SK-N-SH (cell line): ENCODE data around the gene RPL28. TPM values are rescaled to one million over a fixed set of nuclear protein-coding genes. Genes with fewer than 3 reads are reported as not detected.

Experiments used
- CTCF ChIA-PET: fragments of 300-600, 350-600 bp; formaldehyde crosslinking; extraction: SDS; loops from one replicate; lab custom pipeline; 2021; lab: Yijun Ruan, JAX
- POLR2A ChIA-PET: fragments of 350-600 bp; sonication (Branson Sonifier 250); formaldehyde crosslinking; extraction: SDS; loops from one replicate; lab custom pipeline; 2020; ENCODE audit warnings: antibody characterized with exemption, inconsistent platforms; lab: Yijun Ruan, JAX
- DNase-seq: peaks from one replicate; pipeline ENCODE4 v3.0.0; 2012
- H2AFZ ChIP-seq: fragments of 200-600 bp; sonication (generic); 2 replicates; pipeline ENCODE4 v1.8.1; 2016; ENCODE audit warnings: antibody characterized with exemption, mild to moderate bottlenecking, low read depth
- H3F3A ChIP-seq: fragments of 200-600 bp; sonication (generic); replicated peaks from 2 replicates; pipeline ENCODE3; 2016; ENCODE audit warnings: antibody characterized with exemption, mild to moderate bottlenecking; ENCODE audit not compliant: insufficient read depth
- H3K27ac ChIP-seq, 2 experiments: fragments of 200-500 bp in 1 of 2; fragments of 200-600 bp in 1 of 2; sonication (Bioruptor generic) in 1 of 2; sonication (generic), shearing (Covaris generic) in 1 of 2; 2 replicates each; pipeline versions ENCODE4 v1.5.1 to v1.6.1; 2014 to 2016; ENCODE audit warnings: low read depth in 2 of 2, inconsistent platforms in 1 of 2, low read length in 1 of 2, mild to moderate bottlenecking in 1 of 2, mixed read lengths in 1 of 2
- H3K27me3 ChIP-seq: fragments of 200-600 bp; sonication (generic), shearing (Covaris generic); 2 replicates; pipeline ENCODE4 v1.6.1; 2016; ENCODE audit warnings: mixed run types; ENCODE audit not compliant: insufficient read depth
- H3K36me3 ChIP-seq, 2 experiments: fragments of 200-500 bp in 1 of 2; fragments of 200-600 bp in 1 of 2; sonication (Bioruptor generic) in 1 of 2; sonication (generic) in 1 of 2; replicated peaks in 1 of 2; 2 replicates each; pipeline versions ENCODE3 to v1.5.1; 2014 to 2016; ENCODE audit warnings: low read length in 1 of 2, mild to moderate bottlenecking in 1 of 2; ENCODE audit not compliant: insufficient read depth in 2 of 2, control insufficient read depth in 1 of 2
- H3K4me1 ChIP-seq, 2 experiments: fragments of 200-500 bp in 1 of 2; fragments of 200-600 bp in 1 of 2; sonication (Bioruptor generic) in 1 of 2; sonication (generic), shearing (Covaris generic) in 1 of 2; 2 replicates each; pipeline versions ENCODE4 v1.5.1 to v1.6.1; 2014 to 2016; ENCODE audit warnings: low read depth in 1 of 2, low read length in 1 of 2, mixed run types in 1 of 2; ENCODE audit not compliant: insufficient read depth in 2 of 2, control insufficient read depth in 1 of 2
- H3K4me2 ChIP-seq: fragments of 200-600 bp; sonication (generic), shearing (Covaris generic); 2 replicates; pipeline ENCODE4 v1.6.1; 2017; ENCODE audit warnings: mixed run types
- H3K4me3 ChIP-seq, 2 experiments: fragments of 200-500 bp in 1 of 2; fragments of 200-600 bp in 1 of 2; sonication (Bioruptor generic) in 1 of 2; sonication (generic), shearing (Covaris generic) in 1 of 2; 2 replicates each; pipeline versions ENCODE4 v1.5.1 to v1.8.1; 2014 to 2016; ENCODE audit warnings: low read depth in 2 of 2, inconsistent platforms in 1 of 2, low read length in 1 of 2, mild to moderate bottlenecking in 1 of 2, mixed read lengths in 1 of 2, moderate library complexity in 1 of 2
- H3K79me2 ChIP-seq: fragments of 200-600 bp; sonication (generic); 2 replicates; pipeline ENCODE4 v1.8.1; 2017; ENCODE audit warnings: mild to moderate bottlenecking; ENCODE audit not compliant: insufficient read depth
- H3K9ac ChIP-seq: fragments of 200-600 bp; sonication (generic); 2 replicates; pipeline ENCODE4 v1.6.1; 2017; ENCODE audit warnings: mixed run types
- H3K9me2 ChIP-seq: fragments of 200-600 bp; sonication (generic); 2 replicates; pipeline ENCODE4 v1.6.1; 2017; ENCODE audit warnings: mixed run types
- H3K9me3 ChIP-seq: fragments of 200-600 bp; sonication (generic); 2 replicates; pipeline ENCODE4 v1.6.1; 2017; ENCODE audit warnings: mixed run types, mild to moderate bottlenecking, moderate library complexity
- H4K20me1 ChIP-seq: fragments of 200-600 bp; sonication (generic); 2 replicates; pipeline ENCODE4 v1.6.1; 2017; ENCODE audit warnings: mild to moderate bottlenecking, mixed run types; ENCODE audit not compliant: insufficient read depth
- FOXJ3 ChIP-seq: sonication (generic); formaldehyde crosslinking; IDR thresholded peaks from 2 replicates; pipeline ENCODE4 v1.5.1; 2020; ENCODE audit warnings: mild to moderate bottlenecking, missing genetic modification reagents
- FOXM1 ChIP-seq: IDR thresholded peaks from 2 replicates; pipeline ENCODE4 v1.4.0; 2012; ENCODE audit warnings: low read depth, mild to moderate bottlenecking
- GABPA ChIP-seq: IDR thresholded peaks from 2 replicates; pipeline ENCODE4 v1.4.0; 2012; ENCODE audit warnings: low read depth, mild to moderate bottlenecking
- NFIC ChIP-seq: IDR thresholded peaks from 2 replicates; pipeline ENCODE4 v1.4.0; 2012; ENCODE audit warnings: borderline replicate concordance
- RAD21 ChIP-seq: IDR thresholded peaks from 2 replicates; pipeline ENCODE4 v1.6.1; 2012; ENCODE audit warnings: mild to moderate bottlenecking, low read length
- RFX5 ChIP-seq: IDR thresholded peaks from 2 replicates; pipeline ENCODE4 v1.6.1; 2012; ENCODE audit warnings: mild to moderate bottlenecking, improper control_type of control experiment, low read length
- TAF1 ChIP-seq: IDR thresholded peaks from 2 replicates; pipeline ENCODE4 v1.6.1; 2012; ENCODE audit warnings: low read depth, mild to moderate bottlenecking, low read length, moderate library complexity, borderline replicate concordance
- TCF12 ChIP-seq: IDR thresholded peaks from 2 replicates; pipeline ENCODE4 v1.4.0; 2012
- YY1 ChIP-seq: IDR thresholded peaks from 2 replicates; pipeline ENCODE4 v1.4.0; 2012; ENCODE audit warnings: low read depth, mild to moderate bottlenecking
- WGBS: methylation state at CpG from one replicate; pipeline ENCODE4 v1.1.6; 2017; ENCODE audit warnings: low lambda C conversion rate; 5-methylcytosine and 5-hydroxymethylcytosine counted together
- polyA plus RNA-seq, 3 experiments: library from polyadenylated mRNA; depleted of rRNA; stranded (reverse); fragments of >200 nt; gene quantifications; 2 replicates each; pipeline ENCODE4 v1.2.3, GENCODE V29; 2012
- TF ChIP-seq, protein P1 (sequence below): IDR thresholded peaks from 2 replicates; pipeline ENCODE4 v1.4.0; 2012; ENCODE audit warnings: low read depth
- TF ChIP-seq, protein P2 (sequence below): IDR thresholded peaks from 2 replicates; pipeline ENCODE4 v1.4.0; 2012; ENCODE audit warnings: low read depth, borderline replicate concordance
- TF ChIP-seq, protein P3 (sequence below): IDR thresholded peaks from 2 replicates; pipeline ENCODE4 v1.6.1; 2012; ENCODE audit warnings: mild to moderate bottlenecking, low read depth, low read length, moderate library complexity
- TF ChIP-seq, protein P4 (sequence below): IDR thresholded peaks from 2 replicates; pipeline ENCODE4; 2012
- TF ChIP-seq, protein P5 (sequence below): fragments of 150-350 bp; IDR thresholded peaks from 2 replicates; pipeline ENCODE4 v1.6.1; 2017; ENCODE audit warnings: antibody characterized with exemption, low read length, low read depth, borderline replicate concordance
- TF ChIP-seq, protein P6 (sequence below): fragments of 150-350 bp; IDR thresholded peaks from 2 replicates; pipeline ENCODE4 v1.6.1; 2016; ENCODE audit warnings: mild to moderate bottlenecking, low read depth, low read length

The RPL28 gene
- polyA plus RNA-seq, 1 of the 3 experiments (the other 2 are of a cell fraction), result 2,368 TPM

DNA sequence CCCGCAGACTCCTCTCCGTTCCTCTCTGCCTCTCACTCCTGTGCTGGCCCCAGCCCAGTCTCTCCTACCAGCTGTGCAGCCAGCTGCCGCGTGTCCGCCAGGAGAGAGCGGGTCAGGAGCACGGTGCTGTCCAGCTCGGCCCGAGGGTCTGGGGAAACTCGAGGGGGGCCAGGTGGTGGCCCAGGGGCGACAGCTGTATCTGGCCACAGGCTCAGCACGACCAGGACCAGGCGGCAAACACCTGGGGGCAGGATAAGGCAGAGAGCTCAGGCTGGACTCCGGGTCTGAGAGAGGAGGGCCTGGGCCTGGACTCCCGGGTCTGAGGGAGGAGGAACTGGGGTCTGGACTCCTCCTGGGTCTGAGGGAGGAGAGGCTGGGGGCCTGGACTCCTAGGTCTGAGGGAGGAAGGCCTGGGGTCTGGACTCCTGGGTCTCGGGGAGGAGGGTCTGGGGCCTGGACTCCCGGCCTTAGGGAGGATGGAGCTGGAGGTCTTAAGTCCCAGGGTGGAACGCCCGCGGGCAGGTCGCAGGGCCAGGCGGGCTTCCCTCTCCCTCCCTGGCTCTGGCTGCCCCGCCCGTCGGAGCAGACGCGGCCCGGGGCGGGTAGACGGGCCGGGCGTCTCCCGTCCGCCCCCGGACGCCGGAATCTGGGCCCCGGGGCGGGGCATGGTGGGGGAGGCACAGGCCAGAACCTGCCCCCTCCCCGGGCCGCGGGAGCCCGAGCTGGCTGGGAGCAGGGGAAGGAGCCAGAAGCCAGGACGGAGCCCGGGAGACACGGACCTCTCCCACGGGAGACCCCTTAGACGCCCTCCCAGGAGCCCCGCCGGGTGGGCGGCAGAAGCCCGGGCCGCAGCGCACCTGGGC is 16.8 kb upstream of the RPL28 start:
- H3K79me2 ChIP-seq, result peaks cover 14% of the 10 kb centered on the region
- H3K4me2 ChIP-seq, result peak overlapping the region; percentile 76
- POLR2A ChIA-PET, result interaction anchor here (0.7 to 2.8 kb wide), 3 partner anchors 14 to 39 kb away, joined by 3 to 14 read pairs (median 4); partner anchors contain the start of genes TMEM238 and UBE2S
- no peaks in the 10 kb centered on the region for H3K9me3 ChIP-seq
- peaks cover 0 to 4% of the 10 kb centered on the region in 2 experiments for H3K36me3 ChIP-seq
- CTCF ChIA-PET, result interaction anchor here (1.1 to 2.5 kb wide), 6 partner anchors 15 to 282 kb away, joined by 3 to 10 read pairs (median 6); partner anchors contain the start of genes KMT5C and TMEM238
- no peaks in the 10 kb centered on the region for H3K9me2 ChIP-seq
- H3K9ac ChIP-seq, result peak overlapping the region; percentile 63
- H3F3A ChIP-seq, result peaks cover 29% of the 10 kb centered on the region
- H3K4me3 ChIP-seq, result peak overlapping the region; percentile 45 to 58
- peak overlapping the region; percentile 63; the same call in 1 of the 2 replicates for H2AFZ ChIP-seq
- TF ChIP-seq FOXJ3 (CRISPR knock-in tag) (no peak), TAF1 (no peak), RAD21 (no peak), GABPA (no peak), YY1 (no peak), NFIC (no peak), FOXM1 (no peak), TCF12 (no peak), RFX5 (no peak)
- TF ChIP-seq, protein P1, sequence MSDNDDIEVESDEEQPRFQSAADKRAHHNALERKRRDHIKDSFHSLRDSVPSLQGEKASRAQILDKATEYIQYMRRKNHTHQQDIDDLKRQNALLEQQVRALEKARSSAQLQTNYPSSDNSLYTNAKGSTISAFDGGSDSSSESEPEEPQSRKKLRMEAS, result no peak
- TF ChIP-seq, protein P2, sequence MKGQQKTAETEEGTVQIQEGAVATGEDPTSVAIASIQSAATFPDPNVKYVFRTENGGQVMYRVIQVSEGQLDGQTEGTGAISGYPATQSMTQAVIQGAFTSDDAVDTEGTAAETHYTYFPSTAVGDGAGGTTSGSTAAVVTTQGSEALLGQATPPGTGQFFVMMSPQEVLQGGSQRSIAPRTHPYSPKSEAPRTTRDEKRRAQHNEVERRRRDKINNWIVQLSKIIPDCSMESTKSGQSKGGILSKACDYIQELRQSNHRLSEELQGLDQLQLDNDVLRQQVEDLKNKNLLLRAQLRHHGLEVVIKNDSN, result no peak
- TF ChIP-seq, protein P3, sequence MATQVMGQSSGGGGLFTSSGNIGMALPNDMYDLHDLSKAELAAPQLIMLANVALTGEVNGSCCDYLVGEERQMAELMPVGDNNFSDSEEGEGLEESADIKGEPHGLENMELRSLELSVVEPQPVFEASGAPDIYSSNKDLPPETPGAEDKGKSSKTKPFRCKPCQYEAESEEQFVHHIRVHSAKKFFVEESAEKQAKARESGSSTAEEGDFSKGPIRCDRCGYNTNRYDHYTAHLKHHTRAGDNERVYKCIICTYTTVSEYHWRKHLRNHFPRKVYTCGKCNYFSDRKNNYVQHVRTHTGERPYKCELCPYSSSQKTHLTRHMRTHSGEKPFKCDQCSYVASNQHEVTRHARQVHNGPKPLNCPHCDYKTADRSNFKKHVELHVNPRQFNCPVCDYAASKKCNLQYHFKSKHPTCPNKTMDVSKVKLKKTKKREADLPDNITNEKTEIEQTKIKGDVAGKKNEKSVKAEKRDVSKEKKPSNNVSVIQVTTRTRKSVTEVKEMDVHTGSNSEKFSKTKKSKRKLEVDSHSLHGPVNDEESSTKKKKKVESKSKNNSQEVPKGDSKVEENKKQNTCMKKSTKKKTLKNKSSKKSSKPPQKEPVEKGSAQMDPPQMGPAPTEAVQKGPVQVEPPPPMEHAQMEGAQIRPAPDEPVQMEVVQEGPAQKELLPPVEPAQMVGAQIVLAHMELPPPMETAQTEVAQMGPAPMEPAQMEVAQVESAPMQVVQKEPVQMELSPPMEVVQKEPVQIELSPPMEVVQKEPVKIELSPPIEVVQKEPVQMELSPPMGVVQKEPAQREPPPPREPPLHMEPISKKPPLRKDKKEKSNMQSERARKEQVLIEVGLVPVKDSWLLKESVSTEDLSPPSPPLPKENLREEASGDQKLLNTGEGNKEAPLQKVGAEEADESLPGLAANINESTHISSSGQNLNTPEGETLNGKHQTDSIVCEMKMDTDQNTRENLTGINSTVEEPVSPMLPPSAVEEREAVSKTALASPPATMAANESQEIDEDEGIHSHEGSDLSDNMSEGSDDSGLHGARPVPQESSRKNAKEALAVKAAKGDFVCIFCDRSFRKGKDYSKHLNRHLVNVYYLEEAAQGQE, result no peak
- TF ChIP-seq, protein P4, sequence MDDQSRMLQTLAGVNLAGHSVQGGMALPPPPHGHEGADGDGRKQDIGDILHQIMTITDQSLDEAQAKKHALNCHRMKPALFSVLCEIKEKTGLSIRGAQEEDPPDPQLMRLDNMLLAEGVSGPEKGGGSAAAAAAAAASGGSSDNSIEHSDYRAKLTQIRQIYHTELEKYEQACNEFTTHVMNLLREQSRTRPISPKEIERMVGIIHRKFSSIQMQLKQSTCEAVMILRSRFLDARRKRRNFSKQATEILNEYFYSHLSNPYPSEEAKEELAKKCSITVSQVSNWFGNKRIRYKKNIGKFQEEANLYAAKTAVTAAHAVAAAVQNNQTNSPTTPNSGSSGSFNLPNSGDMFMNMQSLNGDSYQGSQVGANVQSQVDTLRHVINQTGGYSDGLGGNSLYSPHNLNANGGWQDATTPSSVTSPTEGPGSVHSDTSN, result no peak
- TF ChIP-seq, protein P5, sequence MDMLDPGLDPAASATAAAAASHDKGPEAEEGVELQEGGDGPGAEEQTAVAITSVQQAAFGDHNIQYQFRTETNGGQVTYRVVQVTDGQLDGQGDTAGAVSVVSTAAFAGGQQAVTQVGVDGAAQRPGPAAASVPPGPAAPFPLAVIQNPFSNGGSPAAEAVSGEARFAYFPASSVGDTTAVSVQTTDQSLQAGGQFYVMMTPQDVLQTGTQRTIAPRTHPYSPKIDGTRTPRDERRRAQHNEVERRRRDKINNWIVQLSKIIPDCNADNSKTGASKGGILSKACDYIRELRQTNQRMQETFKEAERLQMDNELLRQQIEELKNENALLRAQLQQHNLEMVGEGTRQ, result no peak
- TF ChIP-seq, protein P6, sequence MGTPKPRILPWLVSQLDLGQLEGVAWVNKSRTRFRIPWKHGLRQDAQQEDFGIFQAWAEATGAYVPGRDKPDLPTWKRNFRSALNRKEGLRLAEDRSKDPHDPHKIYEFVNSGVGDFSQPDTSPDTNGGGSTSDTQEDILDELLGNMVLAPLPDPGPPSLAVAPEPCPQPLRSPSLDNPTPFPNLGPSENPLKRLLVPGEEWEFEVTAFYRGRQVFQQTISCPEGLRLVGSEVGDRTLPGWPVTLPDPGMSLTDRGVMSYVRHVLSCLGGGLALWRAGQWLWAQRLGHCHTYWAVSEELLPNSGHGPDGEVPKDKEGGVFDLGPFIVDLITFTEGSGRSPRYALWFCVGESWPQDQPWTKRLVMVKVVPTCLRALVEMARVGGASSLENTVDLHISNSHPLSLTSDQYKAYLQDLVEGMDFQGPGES, result no peak
- H4K20me1 ChIP-seq, result no peaks in the 10 kb centered on the region
- 42% methylated on average over 18 of the region's 54 CpGs for WGBS
- peaks cover 23 to 24% of the 10 kb centered on the region in 2 experiments; a peak in 3 of 4 replicates for H3K4me1 ChIP-seq
- no peaks in the 10 kb centered on the region for H3K27me3 ChIP-seq
- H3K27ac ChIP-seq, result peak overlapping the region in 1 of 2 experiments; percentile 47; a peak in 1 of 4 replicates
- peak; percentile 77 for DNase-seq
